K562 (cell line): ENCODE measurements around the gene SERPINB2. TPM values are rescaled to one million over a fixed set of nuclear protein-coding genes. Genes with fewer than 3 reads are reported as not detected.

Experiments
- FOXA3 ChIP-seq, 2 experiments: fragments of 450-650 bp in 1 of 2; sonication (generic) in 1 of 2; formaldehyde crosslinking; IDR thresholded peaks in 1 of 2; conservative IDR thresholded peaks in 1 of 2; 2 replicates each; pipeline versions ENCODE4 v1.4.0 to v1.8.0; 2020 to 2022; ENCODE audit warnings: mild to moderate bottlenecking in 2 of 2, missing genetic modification reagents in 1 of 2
- KAT2B ChIP-seq: IDR thresholded peaks from one replicate; pipeline ENCODE4 v1.6.1; 2012; ENCODE audit warnings: low read depth, mild to moderate bottlenecking, control low read depth, inconsistent platforms, low read length, moderate library complexity
- POLR2AphosphoS5 ChIP-seq: IDR thresholded peaks from 2 replicates; pipeline ENCODE4 v1.6.1; 2011; ENCODE audit warnings: mild to moderate bottlenecking, low read depth, low read length, moderate library complexity; ENCODE audit not compliant: control insufficient read depth, insufficient read depth
- POLR2B ChIP-seq: fragments of 450-650 bp; IDR thresholded peaks from 2 replicates; pipeline ENCODE4 v1.6.1; 2018; ENCODE audit warnings: low read depth; ENCODE audit not compliant: partially characterized antibody
- ZNF121 ChIP-seq: sonication (generic); formaldehyde crosslinking; conservative IDR thresholded peaks from 2 replicates; pipeline ENCODE4 v1.8.0; 2022; ENCODE audit warnings: missing genetic modification reagents
- polyA plus RNA-seq, 8 experiments: library from polyadenylated mRNA; depleted of rRNA in 4 of 8; stranded (reverse) in 5 of 8; unstranded in 3 of 8; fragments of >200 nt; fragmentation: Nextera tagmentation in 2 of 8; fragmentation: Illumina TruSeq in 1 of 8; extraction: Ambion mirVana in 2 of 8; extraction: Trizol in 1 of 8; gene quantifications; 2 replicates each; pipeline versions ENCODE4 v1.2.1 to v1.2.3, GENCODE V29; 2011 to 2014; ENCODE audit warnings: inconsistent platforms in 1 of 8, missing spikeins in 1 of 8
- total RNA-seq, 7 experiments: library from RNA; depleted of rRNA in 6 of 7; stranded (reverse); fragments of >200 nt in 6 of 7; fragmentation: Illumina TruSeq in 2 of 7; extraction: Trizol in 2 of 7; gene quantifications; 2 replicates each; pipeline versions ENCODE4 v1.2.1 to v1.2.3, GENCODE V29; 2011 to 2021; ENCODE audit warnings: low replicate concordance in 1 of 7
- TF ChIP-seq, protein P1 (sequence below): fragments of 450-650 bp; IDR thresholded peaks from 2 replicates; pipeline ENCODE4 v1.6.1; 2018; ENCODE audit warnings: mild to moderate bottlenecking, low read depth; ENCODE audit not compliant: partially characterized antibody
- TF ChIP-seq, protein P2 (sequence below): fragments of 450-650 bp; IDR thresholded peaks from 2 replicates; pipeline ENCODE4 v1.6.1; 2016; ENCODE audit warnings: borderline replicate concordance
- TF ChIP-seq, protein P3 (sequence below): fragments of 250-450 bp; sonication (Bioruptor Pico); IDR thresholded peaks from 2 replicates; pipeline ENCODE4 v1.8.0; 2022; ENCODE audit warnings: moderate library complexity, mild to moderate bottlenecking, inconsistent platforms
- TF ChIP-seq, protein P4 (sequence below): fragments of 450-650 bp; formaldehyde crosslinking; IDR thresholded peaks from 2 replicates; pipeline ENCODE4 v1.4.0; 2020; ENCODE audit warnings: mild to moderate bottlenecking, mixed read lengths
- TF ChIP-seq, protein P5 (sequence below): sonication (generic); formaldehyde crosslinking; IDR thresholded peaks from 2 replicates; pipeline ENCODE4 v1.8.1; 2023; ENCODE audit warnings: mild to moderate bottlenecking, missing genetic modification reagents
- TF ChIP-seq, protein P6 (sequence below): fragments of 250-450 bp; sonication (Bioruptor Pico); IDR thresholded peaks from 2 replicates; pipeline ENCODE4 v1.5.0; 2021; ENCODE audit warnings: mild to moderate bottlenecking, borderline replicate concordance

Gene SERPINB2
- total and polyA plus RNA-seq, 9 of the 15 experiments (the other 6 are each of a cell fraction or from before 2014, with no cell fraction given) = 0.03 to 0.13 (median 0.09) TPM; not detected in 5

DNA sequence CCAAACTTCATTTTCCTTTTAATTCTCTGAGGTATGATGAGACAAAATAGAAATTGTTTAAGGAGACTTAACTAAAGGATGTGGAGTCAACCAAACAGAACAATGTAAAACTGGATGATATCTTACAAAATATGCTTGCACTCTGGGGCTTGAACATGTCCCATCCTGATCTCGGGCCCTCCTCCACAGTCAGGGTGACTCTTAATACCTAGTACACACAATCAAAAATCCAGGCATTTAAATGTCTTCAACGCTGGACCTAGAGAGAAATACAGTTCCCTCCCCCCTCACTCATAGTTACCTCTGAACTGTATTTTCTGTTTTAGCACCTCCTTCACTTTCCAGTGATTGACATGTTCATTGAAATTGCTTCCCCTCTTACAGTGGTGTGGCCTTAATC, 36.9 kb upstream of the SERPINB2 start (continued):
- TF ChIP-seq, protein P1, sequence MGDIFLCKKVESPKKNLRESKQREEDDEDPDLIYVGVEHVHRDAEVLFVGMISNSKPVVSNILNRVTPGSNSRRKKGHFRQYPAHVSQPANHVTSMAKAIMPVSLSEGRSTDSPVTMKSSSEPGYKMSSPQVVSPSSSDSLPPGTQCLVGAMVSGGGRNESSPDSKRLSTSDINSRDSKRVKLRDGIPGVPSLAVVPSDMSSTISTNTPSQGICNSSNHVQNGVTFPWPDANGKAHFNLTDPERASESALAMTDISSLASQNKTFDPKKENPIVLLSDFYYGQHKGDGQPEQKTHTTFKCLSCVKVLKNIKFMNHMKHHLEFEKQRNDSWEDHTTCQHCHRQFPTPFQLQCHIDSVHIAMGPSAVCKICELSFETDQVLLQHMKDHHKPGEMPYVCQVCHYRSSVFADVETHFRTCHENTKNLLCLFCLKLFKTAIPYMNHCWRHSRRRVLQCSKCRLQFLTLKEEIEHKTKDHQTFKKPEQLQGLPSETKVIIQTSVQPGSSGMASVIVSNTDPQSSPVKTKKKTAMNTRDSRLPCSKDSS = no peak
- TF ChIP-seq, protein P2, sequence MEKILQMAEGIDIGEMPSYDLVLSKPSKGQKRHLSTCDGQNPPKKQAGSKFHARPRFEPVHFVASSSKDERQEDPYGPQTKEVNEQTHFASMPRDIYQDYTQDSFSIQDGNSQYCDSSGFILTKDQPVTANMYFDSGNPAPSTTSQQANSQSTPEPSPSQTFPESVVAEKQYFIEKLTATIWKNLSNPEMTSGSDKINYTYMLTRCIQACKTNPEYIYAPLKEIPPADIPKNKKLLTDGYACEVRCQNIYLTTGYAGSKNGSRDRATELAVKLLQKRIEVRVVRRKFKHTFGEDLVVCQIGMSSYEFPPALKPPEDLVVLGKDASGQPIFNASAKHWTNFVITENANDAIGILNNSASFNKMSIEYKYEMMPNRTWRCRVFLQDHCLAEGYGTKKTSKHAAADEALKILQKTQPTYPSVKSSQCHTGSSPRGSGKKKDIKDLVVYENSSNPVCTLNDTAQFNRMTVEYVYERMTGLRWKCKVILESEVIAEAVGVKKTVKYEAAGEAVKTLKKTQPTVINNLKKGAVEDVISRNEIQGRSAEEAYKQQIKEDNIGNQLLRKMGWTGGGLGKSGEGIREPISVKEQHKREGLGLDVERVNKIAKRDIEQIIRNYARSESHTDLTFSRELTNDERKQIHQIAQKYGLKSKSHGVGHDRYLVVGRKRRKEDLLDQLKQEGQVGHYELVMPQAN = no peak
- TF ChIP-seq POLR2B = no peak
- TF ChIP-seq, protein P3, sequence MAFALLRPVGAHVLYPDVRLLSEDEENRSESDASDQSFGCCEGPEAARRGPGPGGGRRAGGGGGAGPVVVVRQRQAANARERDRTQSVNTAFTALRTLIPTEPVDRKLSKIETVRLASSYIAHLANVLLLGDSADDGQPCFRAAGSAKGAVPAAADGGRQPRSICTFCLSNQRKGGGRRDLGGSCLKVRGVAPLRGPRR (CRISPR knock-in tag) = no peak
- TF ChIP-seq, protein P4, sequence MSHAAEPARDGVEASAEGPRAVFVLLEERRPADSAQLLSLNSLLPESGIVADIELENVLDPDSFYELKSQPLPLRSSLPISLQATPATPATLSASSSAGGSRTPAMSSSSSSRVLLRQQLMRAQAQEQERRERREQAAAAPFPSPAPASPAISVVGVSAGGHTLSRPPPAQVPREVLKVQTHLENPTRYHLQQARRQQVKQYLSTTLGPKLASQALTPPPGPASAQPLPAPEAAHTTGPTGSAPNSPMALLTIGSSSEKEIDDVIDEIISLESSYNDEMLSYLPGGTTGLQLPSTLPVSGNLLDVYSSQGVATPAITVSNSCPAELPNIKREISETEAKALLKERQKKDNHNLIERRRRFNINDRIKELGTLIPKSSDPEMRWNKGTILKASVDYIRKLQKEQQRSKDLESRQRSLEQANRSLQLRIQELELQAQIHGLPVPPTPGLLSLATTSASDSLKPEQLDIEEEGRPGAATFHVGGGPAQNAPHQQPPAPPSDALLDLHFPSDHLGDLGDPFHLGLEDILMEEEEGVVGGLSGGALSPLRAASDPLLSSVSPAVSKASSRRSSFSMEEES = no peak
- TF ChIP-seq, protein P5, sequence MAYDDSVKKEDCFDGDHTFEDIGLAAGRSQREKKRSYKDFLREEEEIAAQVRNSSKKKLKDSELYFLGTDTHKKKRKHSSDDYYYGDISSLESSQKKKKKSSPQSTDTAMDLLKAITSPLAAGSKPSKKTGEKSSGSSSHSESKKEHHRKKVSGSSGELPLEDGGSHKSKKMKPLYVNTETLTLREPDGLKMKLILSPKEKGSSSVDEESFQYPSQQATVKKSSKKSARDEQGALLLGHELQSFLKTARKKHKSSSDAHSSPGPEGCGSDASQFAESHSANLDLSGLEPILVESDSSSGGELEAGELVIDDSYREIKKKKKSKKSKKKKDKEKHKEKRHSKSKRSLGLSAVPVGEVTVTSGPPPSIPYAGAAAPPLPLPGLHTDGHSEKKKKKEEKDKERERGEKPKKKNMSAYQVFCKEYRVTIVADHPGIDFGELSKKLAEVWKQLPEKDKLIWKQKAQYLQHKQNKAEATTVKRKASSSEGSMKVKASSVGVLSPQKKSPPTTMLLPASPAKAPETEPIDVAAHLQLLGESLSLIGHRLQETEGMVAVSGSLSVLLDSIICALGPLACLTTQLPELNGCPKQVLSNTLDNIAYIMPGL (CRISPR knock-in tag) = no peak
- no peak for TF ChIP-seq KAT2B
- TF ChIP-seq POLR2AphosphoS5 = no peak
- TF ChIP-seq, protein P6, sequence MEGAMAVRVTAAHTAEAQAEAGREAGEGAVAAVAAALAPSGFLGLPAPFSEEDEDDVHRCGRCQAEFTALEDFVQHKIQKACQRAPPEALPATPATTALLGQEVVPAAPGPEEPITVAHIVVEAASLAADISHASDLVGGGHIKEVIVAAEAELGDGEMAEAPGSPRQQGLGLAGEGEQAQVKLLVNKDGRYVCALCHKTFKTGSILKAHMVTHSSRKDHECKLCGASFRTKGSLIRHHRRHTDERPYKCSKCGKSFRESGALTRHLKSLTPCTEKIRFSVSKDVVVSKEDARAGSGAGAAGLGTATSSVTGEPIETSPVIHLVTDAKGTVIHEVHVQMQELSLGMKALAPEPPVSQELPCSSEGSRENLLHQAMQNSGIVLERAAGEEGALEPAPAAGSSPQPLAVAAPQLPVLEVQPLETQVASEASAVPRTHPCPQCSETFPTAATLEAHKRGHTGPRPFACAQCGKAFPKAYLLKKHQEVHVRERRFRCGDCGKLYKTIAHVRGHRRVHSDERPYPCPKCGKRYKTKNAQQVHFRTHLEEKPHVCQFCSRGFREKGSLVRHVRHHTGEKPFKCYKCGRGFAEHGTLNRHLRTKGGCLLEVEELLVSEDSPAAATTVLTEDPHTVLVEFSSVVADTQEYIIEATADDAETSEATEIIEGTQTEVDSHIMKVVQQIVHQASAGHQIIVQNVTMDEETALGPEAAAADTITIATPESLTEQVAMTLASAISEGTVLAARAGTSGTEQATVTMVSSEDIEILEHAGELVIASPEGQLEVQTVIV = no peak
- no peak for TF ChIP-seq FOXA3 (CRISPR knock-in tag; conservative IDR thresholded peaks at IDR 0.05 in 1 of 2, IDR thresholded peaks at IDR 0.05 in 1 of 2)
- no peak for TF ChIP-seq ZNF121
